PC-9 (cell line): ENCODE results near the gene CCDC141. TPM values are rescaled to one million over a fixed set of nuclear protein-coding genes. Genes with fewer than 3 reads are reported as not detected.

ENCODE experiments used
- BruUV-seq: library from RNA; stranded (reverse); fragments of 400-500 nt; replicated peaks from 2 replicates; lab custom pipeline; 2021; lab: Mats Ljungman, UMichigan
- CTCF ChIA-PET: fragments of 300-600 bp; sonication (Branson Sonifier 250); formaldehyde crosslinking; loops from one replicate; lab custom pipeline; 2022; ENCODE audit warnings: antibody characterized with exemption; lab: Charles Lee
- POLR2A ChIA-PET: fragments of 300-600 bp; sonication (Branson Sonifier 250); formaldehyde crosslinking; loops from one replicate; lab custom pipeline; 2022; ENCODE audit warnings: antibody characterized with exemption; ENCODE audit not compliant: unreplicated experiment; lab: Charles Lee
- DNase-seq, 2 experiments: peaks; one replicate each; pipeline versions ENCODE4 v3.0.0 to v3.0.0-alpha.2; 2015 to 2022; ENCODE audit warnings: mixed read lengths in 1 of 2
- H2AFZ ChIP-seq: fragments of 200-600 bp; sonication (generic); 2 replicates; pipeline ENCODE4 v1.8.1; 2017; ENCODE audit warnings: antibody characterized with exemption
- H3F3A ChIP-seq: fragments of 200-600 bp; sonication (generic); 2 replicates; pipeline ENCODE4 v1.8.1; 2017; ENCODE audit warnings: antibody characterized with exemption, mild to moderate bottlenecking, low read depth; ENCODE audit not compliant: insufficient read depth
- H3K27ac ChIP-seq: fragments of 200-600 bp; sonication (generic); 2 replicates; pipeline ENCODE4 v1.6.1; 2016; ENCODE audit warnings: mixed run types
- H3K27me3 ChIP-seq: fragments of 200-600 bp; sonication (generic); 2 replicates; pipeline ENCODE4 v1.6.1; 2016; ENCODE audit warnings: low read depth, mixed run types; ENCODE audit not compliant: insufficient read depth
- H3K36me3 ChIP-seq: fragments of 200-600 bp; sonication (generic); 2 replicates; pipeline ENCODE4 v1.6.1; 2016; ENCODE audit warnings: low read depth, mixed run types
- H3K4me1 ChIP-seq: fragments of 200-600 bp; sonication (generic); replicated peaks from 2 replicates; pipeline ENCODE4 v1.6.1; 2016; ENCODE audit warnings: mixed run types; ENCODE audit not compliant: insufficient read depth
- H3K4me2 ChIP-seq: fragments of 200-600 bp; sonication (generic); 2 replicates; pipeline ENCODE4 v1.6.1; 2017; ENCODE audit warnings: mixed run types
- H3K4me3 ChIP-seq: fragments of 200-600 bp; sonication (generic); 2 replicates; pipeline ENCODE4 v1.6.1; 2016; ENCODE audit warnings: mixed run types
- H3K79me2 ChIP-seq: fragments of 200-600 bp; sonication (generic); 2 replicates; pipeline ENCODE4 v1.6.1; 2017; ENCODE audit warnings: low read depth, mixed run types
- H3K9me2 ChIP-seq: fragments of 200-600 bp; sonication (generic); 2 replicates; pipeline ENCODE4 v1.8.1; 2017; ENCODE audit warnings: mild to moderate bottlenecking; ENCODE audit not compliant: insufficient read depth
- H3K9me3 ChIP-seq: fragments of 200-600 bp; sonication (generic); 2 replicates; pipeline ENCODE4 v1.8.1; 2016; ENCODE audit warnings: low read depth; ENCODE audit not compliant: insufficient read depth
- H4K20me1 ChIP-seq: fragments of 200-600 bp; sonication (generic); 2 replicates; pipeline ENCODE4 v1.8.1; 2017; ENCODE audit not compliant: insufficient read depth
- CTCF ChIP-seq: fragments of 200-600 bp; sonication (generic); conservative IDR thresholded peaks from 2 replicates; pipeline ENCODE4 v1.6.1; 2017; ENCODE audit warnings: mixed run types, antibody characterized with exemption, mild to moderate bottlenecking, moderate library complexity
- EZH2 ChIP-seq: fragments of 200-600 bp; sonication (generic); IDR thresholded peaks from 2 replicates; pipeline ENCODE4 v1.8.0; 2017; ENCODE audit warnings: antibody characterized with exemption, low read depth
- intact Hi-C: fragments of 100-400 bp; cut with micrococcal nuclease; formaldehyde crosslinking; loops from one replicate; pipeline ENCODE4 v1.10.0; 2022; ENCODE audit not compliant: unreplicated experiment
- total RNA-seq: library from RNA; stranded (reverse); gene quantifications from 2 replicates; pipeline ENCODE4 v1.2.3, GENCODE V29; 2021

Gene CCDC141
- total RNA-seq, 1 experiment from 2014 or later = not detected

DNA sequence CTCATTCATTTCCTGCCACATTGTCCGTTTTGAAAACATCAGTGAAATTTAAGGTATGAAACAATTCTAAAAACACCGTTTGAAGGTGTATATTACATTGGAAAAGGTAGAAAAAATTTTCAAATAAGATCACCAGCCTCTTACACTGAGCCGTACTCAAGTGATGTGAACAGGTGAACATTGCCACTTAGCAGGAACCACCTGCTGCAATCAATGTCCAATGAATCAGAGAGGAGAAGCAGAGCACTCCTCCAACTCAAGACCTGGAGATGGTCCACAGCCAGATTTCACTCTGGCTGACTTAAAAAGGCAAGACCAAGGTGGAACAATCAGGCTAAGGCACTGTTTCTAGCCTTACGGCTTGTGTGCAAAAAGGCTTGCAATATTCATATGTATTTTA lies 132.4 kb downstream of the CCDC141 start:
- Histone ChIP-seq H2AFZ (no peak overlapping the region), H3K9me3 (peaks cover 7% of the 10 kb centered on the region; the same call in 1 of the 2 replicates), H3K4me1 (0 out of 2 replicates have a peak, but pooled peaks cover 6% of the 10 kb centered on the region), H3K79me2 (no peaks in the 10 kb centered on the region), H3K4me3 (no peak overlapping the region), H3K36me3 (no peaks in the 10 kb centered on the region), H4K20me1 (no peaks in the 10 kb centered on the region), H3K27ac (no peak overlapping the region), H3F3A (no peaks in the 10 kb centered on the region), H3K9me2 (no peaks in the 10 kb centered on the region), H3K4me2 (no peak overlapping the region), H3K27me3 (no peaks in the 10 kb centered on the region)
- no peak for DNase-seq
- intact Hi-C loops = loop anchor here (10.0 kb wide), 2 partner anchors 207 to 427 kb away; no protein-coding TSS in a partner anchor
- TF ChIP-seq CTCF (no peak), EZH2 (no peak)
- ChIA-PET CTCF (no interaction called here), POLR2A (interaction anchor here (0.5 kb wide), 1 partner anchor 12 kb away, joined by 4 read pairs; no protein-coding TSS in a partner anchor)
- BruUV-seq = no TSS peak

GRCh38 chr2:178915423-178916173 lies 134.3 kb downstream of the CCDC141 start:
- no peaks in the 10 kb centered on the region for H4K20me1 ChIP-seq
- no TSS peak for BruUV-seq
- H3K9me2 ChIP-seq = no peaks in the 10 kb centered on the region
- no peak for DNase-seq
- peaks cover 17% of the 10 kb centered on the region for H3K4me1 ChIP-seq
- no peaks in the 10 kb centered on the region for H3K27me3 ChIP-seq
- TF ChIP-seq CTCF (no peak), EZH2 (no peak)
- no peaks in the 10 kb centered on the region for H3K79me2 ChIP-seq
- intact Hi-C loops = loop anchor here (2.0 to 10.0 kb wide), 3 partner anchors 209 to 437 kb away; partner anchors contain the start of gene FKBP7
- H2AFZ ChIP-seq = no peak overlapping the region
- H3K27ac ChIP-seq = no peak overlapping the region
- H3K4me2 ChIP-seq = no peak overlapping the region
- CTCF ChIA-PET = interaction anchor here (1.1 kb wide), 1 partner anchor 22 kb away, joined by 4 read pairs; no protein-coding TSS in a partner anchor
- peaks cover 16% of the 10 kb centered on the region; the same call in 1 of the 2 replicates for H3K9me3 ChIP-seq
- H3K4me3 ChIP-seq = no peak overlapping the region
- H3K36me3 ChIP-seq = no peaks in the 10 kb centered on the region
- H3F3A ChIP-seq = peaks cover under 1% of the 10 kb centered on the region; the same call in 1 of the 2 replicates
- POLR2A ChIA-PET = no interaction called here

DNA sequence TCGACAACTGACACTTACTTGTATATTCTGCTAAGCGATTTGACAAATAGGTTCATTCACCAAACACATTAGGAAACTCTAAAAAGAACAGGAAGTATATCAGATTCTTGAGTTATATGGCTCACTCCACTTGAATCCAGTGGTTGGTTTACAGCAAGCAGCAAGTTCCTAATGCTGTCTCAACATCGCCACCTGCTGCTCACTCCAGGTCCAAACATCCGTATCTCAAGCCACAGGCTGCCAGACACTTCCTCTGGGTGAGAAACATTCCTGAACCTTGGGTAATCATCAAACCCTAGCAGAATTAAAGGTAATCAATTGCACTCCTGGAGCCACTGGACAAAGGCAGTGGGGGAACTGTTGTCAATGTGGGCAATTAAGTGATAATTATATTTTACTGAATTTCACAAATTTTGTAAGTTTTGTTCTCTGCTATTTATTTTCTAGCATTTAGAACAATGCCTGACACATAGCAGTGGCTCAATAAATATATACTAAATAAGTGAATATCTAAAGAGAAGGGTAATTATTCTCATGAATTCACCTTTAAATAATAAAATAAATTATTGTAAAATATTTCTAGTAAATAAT lies 135.6 kb downstream of the CCDC141 start:
- ChIA-PET POLR2A (no interaction called here), CTCF (interaction anchor here (0.6 to 0.9 kb wide), 2 partner anchors 214 to 224 kb away, joined by 3 read pairs; no protein-coding TSS in a partner anchor)
- no peaks in the 10 kb centered on the region for H3K79me2 ChIP-seq
- peaks cover 13% of the 10 kb centered on the region for H3F3A ChIP-seq
- H4K20me1 ChIP-seq = no peaks in the 10 kb centered on the region
- intact Hi-C loops = loop anchor here (1.0 to 10.0 kb wide), 8 partner anchors 23 to 838 kb away; partner anchors contain the start of genes FKBP7 and RBM45
- peaks cover 30% of the 10 kb centered on the region for H3K4me1 ChIP-seq
- H3K9me2 ChIP-seq = no peaks in the 10 kb centered on the region
- H3K27me3 ChIP-seq = no peaks in the 10 kb centered on the region
- TF ChIP-seq CTCF (peak; percentile 99), EZH2 (no peak)
- H2AFZ ChIP-seq = no peak overlapping the region
- peaks cover 17% of the 10 kb centered on the region; the same call in 1 of the 2 replicates for H3K9me3 ChIP-seq
- DNase-seq = peak; percentile 83 to 84
- no peak overlapping the region for H3K4me3 ChIP-seq
- H3K4me2 ChIP-seq = no peak overlapping the region
- no peak overlapping the region for H3K27ac ChIP-seq
- no TSS peak for BruUV-seq
- H3K36me3 ChIP-seq = no peaks in the 10 kb centered on the region
